CD1c-positive myeloid dendritic cell (primary cell): Measurements from ENCODE around the gene PIGL.
"Not testable (repeated sequence)": the region's sequence is repeated elsewhere in the genome, so short reads cannot be mapped to it uniquely, and the experiment has no call there.

Experiments
- DNase-seq: peaks from one replicate; pipeline ENCODE4 v3.0.0-alpha.2; 2016; ENCODE audit errors: extremely low spot score

Gene PIGL

GRCh38 chr17:16217002-16217635 lies at the start of gene PIGL:
PIGL (plus strand) TSS chr17:16217210; CDS start chr17:16217227, 17 bp downstream.
- peak; percentile 94 for DNase-seq

GRCh38 chr17:16171613-16172012 lies 45.4 kb upstream of the PIGL start:
- DNase-seq, result no peak

GRCh38 chr17:16178836-16179235 lies 38.2 kb upstream of the PIGL start:
- DNase-seq, result no peak

- DNase-seq, result no peak
Observed at GRCh38 chr17:16181581-16181980, 35.4 kb upstream of the PIGL start.

- DNase-seq, result no peak
Observed at GRCh38 chr17:16187642-16188041, 29.4 kb upstream of the PIGL start.

- DNase-seq, result no peak
Observed at GRCh38 chr17:16189791-16190348, 27.1 kb upstream of the PIGL start.

- DNase-seq, result no peak
Observed at GRCh38 chr17:16190703-16191360, 26.2 kb upstream of the PIGL start.

- DNase-seq, result no peak
Observed at GRCh38 chr17:16191604-16192003, 25.4 kb upstream of the PIGL start.

- not testable (repeated sequence) for DNase-seq
Observed at GRCh38 chr17:16194307-16194835, 22.6 kb upstream of the PIGL start.

GRCh38 chr17:16197276-16197675 lies 19.7 kb upstream of the PIGL start:
- DNase-seq, result no peak

- DNase-seq, result peak; percentile 42
Observed at GRCh38 chr17:16199093-16199492, 17.9 kb upstream of the PIGL start.

GRCh38 chr17:16201693-16202131 lies 15.3 kb upstream of the PIGL start:
- not testable (repeated sequence) for DNase-seq

- not testable (repeated sequence) for DNase-seq
Observed at GRCh38 chr17:16202554-16203500, 14.2 kb upstream of the PIGL start.

GRCh38 chr17:16204763-16205162 lies 12.2 kb upstream of the PIGL start:
- DNase-seq, result not testable (repeated sequence)

GRCh38 chr17:16211590-16211989 lies 5.4 kb upstream of the PIGL start:
- DNase-seq, result no peak

- no peak for DNase-seq
Observed at GRCh38 chr17:16212793-16213192, 4.2 kb upstream of the PIGL start.

GRCh38 chr17:16214190-16215001 lies 2.6 kb upstream of the PIGL start:
- DNase-seq, result no peak

GRCh38 chr17:16215002-16215272 lies 2.1 kb upstream of the PIGL start:
- peak; percentile 40 for DNase-seq

- peak; percentile 95 for DNase-seq
Observed at GRCh38 chr17:16215273-16215964, 1.6 kb upstream of the PIGL start, which contains the start of gene NCOR1. NCOR1 (minus strand) TSS chr17:16215534; CDS start chr17:16194569, 20,965 bp downstream.

GRCh38 chr17:16215965-16216316 lies 1.1 kb upstream of the PIGL start:
- DNase-seq, result peak; percentile 36
